ENCODE data around the gene RBM47.
"Not testable (repeated sequence)": the region's sequence is repeated elsewhere in the genome, so short reads cannot be mapped to it uniquely, and the experiment has no call there.

RBM47 gene

DNA sequence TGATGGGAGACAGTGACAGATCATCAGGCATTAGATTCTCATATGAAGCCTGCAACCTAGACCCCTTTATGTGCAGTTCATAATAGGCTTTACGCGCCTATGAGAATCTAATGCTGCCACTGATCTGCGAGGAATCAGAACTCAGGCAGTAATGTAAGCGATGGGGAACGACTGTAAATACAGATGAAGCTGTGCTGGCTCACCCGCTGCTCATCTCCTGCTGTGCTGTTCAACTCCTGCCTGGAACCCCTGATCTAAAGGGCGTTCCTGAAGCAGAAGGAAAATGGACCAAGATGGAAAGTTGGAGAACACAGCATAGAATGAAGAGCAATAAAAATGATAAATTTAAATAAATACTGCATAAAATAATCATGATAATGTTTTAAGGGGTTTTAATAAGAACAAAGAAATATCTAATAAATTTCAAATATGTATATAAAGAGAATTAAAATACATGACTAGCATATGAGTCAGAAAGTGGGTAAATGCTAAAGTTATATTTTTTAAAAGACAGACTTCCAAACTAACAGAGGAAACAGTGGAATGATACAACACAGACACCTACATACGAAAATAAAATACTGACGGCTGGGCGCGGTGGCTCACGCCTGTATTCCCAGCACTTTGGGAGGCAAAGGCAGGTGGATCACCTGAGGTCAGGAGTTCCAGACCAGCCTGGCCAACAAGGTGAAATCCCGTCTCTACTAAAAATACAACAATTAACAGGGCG is 59.2 kb downstream of the RBM47 start:
- in situ Hi-C loops (cut with HindIII; ENCODE audit: low sequenced_read_pairs) = no loop called here

DNA sequence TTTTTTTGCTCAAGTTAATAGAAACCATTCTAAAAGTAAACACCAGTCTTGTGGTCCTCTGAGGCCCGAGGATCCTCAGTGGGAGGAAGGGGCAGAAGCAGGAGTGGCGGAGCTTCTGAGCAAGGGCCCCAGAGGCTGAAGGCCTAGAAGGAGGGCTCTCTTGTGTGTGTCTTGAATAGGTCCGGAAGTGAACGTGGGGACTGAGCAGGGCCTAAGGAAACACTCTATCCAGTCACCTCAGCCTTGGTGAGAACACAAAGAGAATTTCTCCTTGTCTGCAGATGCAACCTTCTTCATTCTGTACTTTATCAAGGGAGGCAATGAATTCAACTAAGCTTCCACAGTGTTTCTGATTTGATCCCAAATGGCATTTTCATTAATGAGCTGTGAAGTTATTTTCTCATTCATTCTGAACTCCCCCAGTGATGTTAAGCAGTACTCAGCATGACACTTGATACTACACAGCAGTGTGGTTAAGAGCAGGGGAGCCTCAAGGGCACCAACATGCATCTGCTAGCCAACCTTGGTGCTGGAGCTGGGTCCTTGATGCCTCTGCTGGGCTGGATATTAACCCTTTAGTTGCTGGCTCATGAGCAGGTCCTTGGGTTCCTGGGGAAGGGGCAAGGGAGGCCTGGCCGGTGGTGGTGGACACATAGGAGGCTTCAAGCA is 64.7 kb downstream of the RBM47 start:
- in situ Hi-C loops (cut with HindIII; ENCODE audit: low sequenced_read_pairs) = no loop called here

DNA sequence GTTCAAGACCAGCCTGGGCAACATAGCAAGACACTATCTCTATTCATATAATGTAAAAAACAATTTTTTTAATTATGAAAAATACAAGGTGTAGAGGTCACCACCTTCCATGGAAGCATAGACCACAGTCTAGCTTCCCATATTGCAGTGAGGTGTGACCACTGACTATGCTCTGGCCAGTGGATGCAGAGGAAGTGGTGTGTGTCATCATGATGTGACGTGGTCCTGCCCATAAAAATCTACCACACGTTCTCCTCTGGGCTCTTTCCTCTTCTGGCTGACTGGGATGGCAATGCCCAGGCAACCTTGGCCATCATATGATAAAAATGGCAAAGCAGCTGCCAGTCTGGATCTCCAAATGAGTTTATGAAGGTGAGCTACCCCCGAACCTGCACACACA is 65.7 kb downstream of the RBM47 start:
- in situ Hi-C loops (cut with HindIII; ENCODE audit: low sequenced_read_pairs) = no loop called here

DNA sequence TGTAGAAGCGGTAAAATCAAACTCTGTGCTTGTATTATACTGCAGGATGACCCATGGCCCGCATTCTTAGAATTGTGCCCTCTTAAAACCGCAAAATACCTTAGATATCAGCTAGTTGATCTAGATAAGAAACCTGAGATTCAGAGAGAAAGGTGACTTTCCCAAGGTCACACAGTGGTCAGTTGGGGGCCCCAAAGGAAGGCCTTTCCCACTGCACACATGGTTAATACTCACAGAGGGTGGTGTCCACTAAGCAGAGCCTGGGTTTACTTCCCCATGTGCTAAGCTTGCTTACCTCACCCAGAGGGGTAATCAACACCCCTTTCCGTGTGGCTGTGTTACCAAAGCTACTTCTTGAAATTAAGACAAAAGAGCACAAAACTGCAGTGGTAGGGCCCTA is 66.3 kb downstream of the RBM47 start:
- in situ Hi-C loops (cut with HindIII; ENCODE audit: low sequenced_read_pairs) = no loop called here

DNA sequence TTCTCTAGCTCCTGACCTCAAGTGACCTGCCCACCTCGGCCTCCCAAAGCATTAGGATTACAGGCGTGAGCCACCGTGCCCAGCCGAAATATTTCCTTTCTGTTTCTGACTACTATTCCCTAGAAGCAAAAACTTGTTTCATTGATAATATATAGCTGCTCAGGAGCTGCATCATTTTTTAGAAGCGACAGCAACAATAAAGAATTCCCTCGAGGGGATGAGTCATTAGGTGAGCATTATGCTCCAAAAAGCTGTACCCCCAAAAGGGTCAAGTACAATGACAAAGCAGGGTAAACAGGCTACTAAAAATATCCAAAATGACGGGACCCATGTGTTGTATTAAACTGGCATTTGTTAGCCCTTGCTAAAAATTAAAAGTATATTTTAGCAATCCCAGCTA is 67.0 kb downstream of the RBM47 start:
- in situ Hi-C loops (cut with HindIII; ENCODE audit: low sequenced_read_pairs) = no loop called here

DNA sequence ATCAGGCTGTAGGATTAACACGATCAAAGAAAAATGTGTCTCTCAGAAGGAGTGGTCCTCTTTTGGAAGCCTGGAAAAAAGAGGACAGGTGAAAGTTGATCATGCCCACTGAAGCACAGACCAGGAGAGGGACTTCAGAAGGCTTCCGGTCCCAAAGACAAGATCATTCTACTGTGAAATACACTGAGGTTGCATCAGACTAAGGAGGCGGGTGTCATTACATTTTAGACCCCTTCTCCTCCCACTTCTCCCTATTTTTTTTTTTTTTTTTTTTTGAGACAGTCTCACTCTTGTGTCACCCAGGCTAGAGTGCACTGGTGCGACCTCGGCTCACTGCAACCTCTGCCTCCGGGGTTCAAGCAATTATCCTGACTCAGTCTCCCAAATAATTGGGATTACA is 67.5 kb downstream of the RBM47 start:
- in situ Hi-C loops (cut with HindIII; ENCODE audit: low sequenced_read_pairs) = no loop called here

DNA sequence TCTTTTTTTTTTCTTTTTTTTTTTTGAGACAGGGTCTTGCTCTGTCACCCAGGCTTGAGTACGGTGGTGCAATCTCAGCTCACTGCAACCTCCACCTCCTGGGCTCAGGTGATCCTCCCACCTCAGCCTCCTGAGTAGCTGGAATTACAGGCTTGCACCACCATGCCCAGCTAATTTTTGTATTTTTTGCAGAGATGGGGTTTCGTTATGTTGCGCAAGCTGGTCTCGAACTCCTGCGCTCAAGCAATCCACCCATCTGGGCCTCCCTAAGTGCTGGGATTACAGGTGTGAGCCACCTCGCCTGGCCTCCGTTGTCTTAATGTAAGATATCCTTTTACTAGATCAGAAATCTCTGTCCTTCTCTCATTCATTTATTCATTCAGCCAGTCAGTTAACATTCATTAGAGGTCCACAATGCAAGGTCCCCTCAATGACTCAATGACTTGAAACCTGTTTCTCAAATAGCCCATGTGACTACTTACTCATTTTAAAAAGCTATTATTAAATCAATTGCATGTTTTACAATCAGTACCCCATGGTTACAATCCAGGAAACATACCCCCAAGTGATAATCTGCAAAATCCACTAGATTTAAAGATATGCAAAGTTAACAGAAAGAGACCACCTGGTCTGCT is 68.0 kb downstream of the RBM47 start:
- in situ Hi-C loops (cut with HindIII; ENCODE audit: low sequenced_read_pairs) = not testable (repeated sequence)

DNA sequence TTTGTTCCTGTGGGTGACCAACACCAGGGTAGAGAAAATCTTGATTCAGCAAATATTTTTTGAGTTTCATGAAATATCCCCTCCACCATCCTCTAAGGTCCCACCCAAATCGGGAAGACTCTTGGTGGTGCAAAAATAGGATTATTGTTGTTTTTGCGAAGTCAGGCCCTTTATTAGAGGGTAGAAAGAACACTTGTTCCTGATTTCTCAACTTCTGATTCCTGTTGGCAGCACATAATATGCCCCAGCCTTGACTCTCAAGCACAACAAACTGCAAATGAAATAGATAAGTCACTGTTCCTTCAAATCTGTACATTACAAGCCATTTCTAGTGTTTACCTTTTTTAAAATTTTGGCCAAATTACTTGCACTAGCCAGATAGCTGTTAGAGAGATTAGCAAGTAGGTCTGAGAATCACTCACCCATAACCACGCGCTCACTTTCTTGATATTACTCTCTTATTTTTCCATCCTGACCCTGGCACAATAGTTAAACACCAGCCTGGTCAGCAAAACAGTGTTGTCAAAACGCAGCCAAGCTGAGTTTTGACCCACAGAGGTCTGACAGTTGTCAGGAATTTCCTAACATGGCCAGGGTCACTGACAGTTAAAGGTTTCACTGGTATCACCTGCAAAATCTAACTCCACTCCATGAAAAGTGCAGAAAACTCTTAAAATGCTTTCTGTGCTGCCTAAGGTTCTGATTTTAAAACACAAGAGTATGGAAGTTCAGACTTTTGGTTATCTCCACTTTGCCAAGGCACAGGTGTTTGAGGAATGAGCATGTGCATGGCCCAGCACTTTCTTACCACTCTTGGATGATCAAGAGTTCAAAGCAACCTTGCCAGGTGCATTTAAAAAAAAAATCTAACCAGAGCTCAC is 69.8 kb downstream of the RBM47 start:
- in situ Hi-C loops (cut with HindIII; ENCODE audit: low sequenced_read_pairs) = no loop called here

DNA sequence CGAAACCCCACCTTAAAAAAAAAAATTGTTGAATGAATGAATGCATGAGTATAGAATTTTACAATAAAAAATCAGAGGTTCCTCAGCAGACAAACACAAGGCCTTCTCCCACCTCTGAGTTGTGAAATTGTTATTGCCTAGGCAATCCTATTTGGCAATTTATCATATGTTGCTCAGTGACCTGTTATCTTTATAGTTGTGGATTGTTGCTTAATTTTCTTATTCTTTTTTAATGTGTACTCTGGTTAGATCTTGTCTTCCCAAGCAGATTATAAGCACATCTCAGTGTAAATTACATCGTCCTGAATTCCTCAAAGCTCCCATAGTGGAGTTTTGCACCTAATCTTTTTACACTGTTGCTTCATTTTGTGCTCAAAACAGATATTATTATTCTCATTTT is 71.9 kb downstream of the RBM47 start:
- in situ Hi-C loops (cut with HindIII; ENCODE audit: low sequenced_read_pairs) = no loop called here

DNA sequence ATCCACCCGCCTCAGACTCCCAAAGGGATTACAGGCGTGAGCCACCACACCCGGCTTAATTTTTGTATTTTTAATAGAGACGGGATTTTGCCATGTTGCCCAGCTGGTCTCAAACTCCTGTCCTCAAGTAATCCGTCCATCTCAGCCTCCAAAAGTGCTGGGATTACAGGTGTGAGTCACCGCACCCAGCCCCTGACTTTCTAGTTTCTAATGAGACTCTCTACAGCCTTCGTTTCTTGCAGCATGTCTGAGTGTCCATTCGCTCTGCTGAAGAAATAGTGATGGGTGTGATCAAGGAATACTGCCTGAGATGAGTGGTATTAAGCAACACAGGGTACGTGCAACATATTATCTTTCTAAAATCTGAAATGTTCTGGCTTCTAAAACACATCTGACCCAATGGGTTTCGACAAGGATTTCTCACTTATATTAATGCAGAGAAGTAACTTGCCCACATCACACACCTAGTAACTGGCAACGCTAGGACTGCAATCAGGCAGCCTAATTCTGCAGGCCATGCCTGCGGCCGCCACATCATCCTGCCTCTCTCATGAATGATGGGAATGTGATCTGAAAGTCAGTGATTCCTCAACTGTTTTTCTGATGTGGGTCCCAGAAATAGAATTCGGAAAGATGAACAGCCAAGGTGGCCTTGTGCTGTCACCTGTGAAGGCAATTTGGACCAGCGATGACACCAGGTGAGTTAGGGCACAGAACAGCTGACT is 74.3 kb downstream of the RBM47 start:
- in situ Hi-C loops (cut with HindIII; ENCODE audit: low sequenced_read_pairs) = no loop called here

DNA sequence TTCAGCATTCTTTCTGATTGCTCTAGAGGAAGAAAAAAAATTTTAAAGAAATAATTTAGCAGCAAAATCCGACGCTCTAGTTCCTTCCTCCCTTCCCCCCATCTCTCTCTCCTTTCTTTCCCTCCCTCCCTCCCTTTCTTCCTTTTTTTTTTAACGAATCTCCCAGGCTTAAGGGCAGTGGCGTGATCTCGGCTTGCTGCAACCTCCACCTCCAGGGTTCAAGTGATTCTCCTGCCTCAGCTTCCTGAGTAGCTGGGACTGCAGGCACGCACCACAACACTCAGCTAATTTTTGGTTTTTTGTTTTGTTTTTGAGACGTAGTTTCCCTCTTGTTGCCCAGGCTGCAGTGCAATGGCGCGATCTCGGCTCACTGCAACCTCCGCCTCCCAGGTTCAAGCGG is 75.0 kb downstream of the RBM47 start:
- in situ Hi-C loops (cut with HindIII; ENCODE audit: low sequenced_read_pairs) = not testable (repeated sequence)

DNA sequence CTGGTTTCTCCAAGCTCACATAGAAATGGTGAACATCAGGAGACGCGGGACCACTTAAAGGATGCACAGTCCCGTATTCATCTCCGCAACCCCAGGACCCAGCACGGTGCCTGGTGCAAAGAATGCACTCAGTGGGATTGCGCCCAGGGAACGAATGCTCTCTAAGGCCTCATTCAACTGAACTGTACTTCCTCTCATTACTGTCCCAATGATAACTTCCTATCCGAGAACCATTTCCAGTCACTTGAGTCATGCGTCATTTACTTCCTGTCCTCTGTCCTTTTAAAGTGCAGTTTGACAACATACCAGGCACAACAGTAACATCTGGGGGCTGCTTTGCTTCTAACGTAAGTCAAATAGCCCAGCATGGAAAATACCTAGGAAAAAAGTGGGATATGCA is 75.7 kb downstream of the RBM47 start:
- in situ Hi-C loops (cut with HindIII; ENCODE audit: low sequenced_read_pairs) = no loop called here

DNA sequence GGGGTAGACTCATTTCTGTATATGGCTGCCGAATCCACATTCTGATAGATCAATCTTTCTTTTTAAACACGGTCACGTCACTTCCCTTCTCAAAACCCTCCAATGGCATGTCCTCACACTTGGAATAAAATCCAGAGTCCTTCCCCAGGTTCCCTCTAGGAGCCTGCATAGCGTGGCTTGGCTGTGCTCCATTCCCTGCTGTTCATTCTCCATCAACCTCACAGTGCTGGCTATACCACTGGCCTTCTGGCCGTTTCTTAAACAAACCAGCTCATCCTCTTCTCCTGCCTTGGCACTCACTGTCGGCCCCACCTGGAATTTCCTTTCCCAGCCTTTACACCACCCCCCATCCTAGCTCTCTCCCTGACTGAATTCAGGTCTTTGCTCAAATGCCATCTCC is 77.1 kb downstream of the RBM47 start:
- in situ Hi-C loops (cut with HindIII; ENCODE audit: low sequenced_read_pairs) = no loop called here

DNA sequence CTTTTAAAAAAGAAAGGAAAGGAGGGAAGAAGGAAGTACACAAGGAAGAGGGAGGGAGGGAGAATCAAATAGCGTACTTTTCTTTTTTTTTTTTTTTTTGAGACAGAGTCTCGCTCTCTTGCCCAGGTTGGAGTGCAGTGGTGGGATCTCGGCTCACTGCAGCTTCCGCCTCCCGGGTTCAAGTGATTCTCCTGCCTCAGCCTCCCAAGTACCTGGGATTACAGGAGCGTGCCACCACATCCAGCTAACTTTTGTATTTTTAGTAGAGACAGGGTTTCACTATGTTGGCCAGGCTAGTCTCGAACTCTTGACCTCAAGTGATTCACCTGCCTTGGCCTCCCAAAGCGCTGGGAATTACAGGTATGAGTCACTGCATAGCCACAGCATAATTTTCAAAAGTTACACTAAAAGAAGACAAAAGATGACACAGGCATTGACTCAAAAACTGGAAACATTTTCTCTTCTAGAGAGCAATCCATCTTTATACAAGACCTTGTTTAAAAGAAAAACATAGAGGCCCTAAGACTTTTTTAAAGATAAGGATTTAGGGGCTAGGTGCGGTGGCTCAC is 78.0 kb downstream of the RBM47 start:
- in situ Hi-C loops (cut with HindIII; ENCODE audit: low sequenced_read_pairs) = not testable (repeated sequence)

DNA sequence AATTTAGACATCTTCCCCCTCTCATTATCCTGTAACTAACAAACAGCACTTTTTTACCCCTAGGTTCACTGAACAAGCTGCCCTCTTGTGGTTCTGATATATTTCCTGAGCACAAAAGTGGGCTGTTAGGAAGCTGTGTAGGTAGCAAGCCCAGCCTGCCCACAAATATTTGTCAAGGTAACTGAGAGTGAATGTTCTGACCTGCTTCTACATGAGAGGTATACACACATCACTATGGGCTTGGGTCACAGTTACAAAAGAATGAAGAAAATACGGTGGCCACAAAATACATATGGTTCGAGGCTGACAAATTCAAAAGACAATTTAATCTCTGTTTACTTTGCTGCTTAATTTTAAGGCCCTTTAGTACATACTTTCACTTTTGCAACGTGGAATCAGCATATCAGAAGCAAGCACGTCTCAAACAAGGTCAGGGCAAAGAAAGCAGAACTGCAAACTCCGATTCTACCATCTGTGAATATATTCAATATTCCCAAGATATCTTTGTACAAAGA is 78.7 kb downstream of the RBM47 start:
- in situ Hi-C loops (cut with HindIII; ENCODE audit: low sequenced_read_pairs) = no loop called here

DNA sequence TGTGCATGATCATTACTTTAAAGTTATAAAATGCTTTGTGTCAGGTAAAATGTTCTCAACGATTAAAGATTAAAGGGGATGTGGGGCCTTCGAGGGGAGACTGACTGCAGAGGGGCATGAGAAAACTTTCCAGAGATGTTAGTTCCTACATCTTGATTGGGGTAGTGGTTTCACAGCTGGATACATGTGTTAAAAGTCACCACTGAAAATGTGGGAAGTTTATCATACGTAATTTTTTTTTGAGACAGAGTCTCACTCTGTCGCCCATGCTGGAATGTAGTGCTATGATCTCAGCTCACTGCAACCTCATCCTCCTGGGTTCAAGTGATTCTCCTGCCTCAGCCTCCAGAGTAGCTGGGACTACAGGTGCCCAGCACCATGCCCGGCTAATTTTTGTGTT is 79.5 kb downstream of the RBM47 start:
- in situ Hi-C loops (cut with HindIII; ENCODE audit: low sequenced_read_pairs) = no loop called here

DNA sequence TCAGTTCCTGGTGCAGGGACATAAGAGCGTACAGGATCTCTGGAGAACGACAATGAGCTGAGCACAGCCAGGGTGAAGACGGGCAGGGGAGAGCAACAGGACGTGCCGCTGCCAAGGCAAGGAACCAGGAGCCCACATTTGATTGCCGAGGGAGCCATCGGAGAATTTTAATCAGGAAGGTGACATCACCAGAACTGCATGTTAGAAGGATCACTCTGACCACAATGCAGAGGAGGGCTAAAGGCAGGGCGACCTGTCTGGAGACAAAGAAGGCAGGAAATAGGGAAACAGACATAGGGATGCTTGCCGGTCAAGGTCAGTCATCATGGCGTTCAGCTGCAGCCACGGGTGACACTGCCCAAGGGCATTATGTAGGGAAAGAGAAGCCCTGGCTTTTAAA is 81.4 kb downstream of the RBM47 start:
- in situ Hi-C loops (cut with HindIII; ENCODE audit: low sequenced_read_pairs) = no loop called here

DNA sequence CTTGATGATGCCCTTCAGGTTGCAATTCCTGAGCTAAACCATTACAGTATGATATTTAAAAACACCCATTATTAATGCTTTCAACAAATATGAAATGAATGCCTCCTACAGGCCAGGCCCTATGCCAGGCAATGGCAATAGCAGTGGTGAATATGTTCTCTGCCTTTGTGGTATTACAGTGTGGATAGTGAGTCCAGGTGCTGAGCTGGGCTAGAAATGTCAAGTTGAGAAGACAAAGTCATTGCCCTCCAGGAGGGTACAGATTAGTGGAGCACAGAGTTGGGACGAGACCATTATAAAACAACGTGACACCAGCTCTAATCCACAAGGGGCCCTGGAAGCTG is 81.9 kb downstream of the RBM47 start:
- in situ Hi-C loops (cut with HindIII; ENCODE audit: low sequenced_read_pairs) = no loop called here

DNA sequence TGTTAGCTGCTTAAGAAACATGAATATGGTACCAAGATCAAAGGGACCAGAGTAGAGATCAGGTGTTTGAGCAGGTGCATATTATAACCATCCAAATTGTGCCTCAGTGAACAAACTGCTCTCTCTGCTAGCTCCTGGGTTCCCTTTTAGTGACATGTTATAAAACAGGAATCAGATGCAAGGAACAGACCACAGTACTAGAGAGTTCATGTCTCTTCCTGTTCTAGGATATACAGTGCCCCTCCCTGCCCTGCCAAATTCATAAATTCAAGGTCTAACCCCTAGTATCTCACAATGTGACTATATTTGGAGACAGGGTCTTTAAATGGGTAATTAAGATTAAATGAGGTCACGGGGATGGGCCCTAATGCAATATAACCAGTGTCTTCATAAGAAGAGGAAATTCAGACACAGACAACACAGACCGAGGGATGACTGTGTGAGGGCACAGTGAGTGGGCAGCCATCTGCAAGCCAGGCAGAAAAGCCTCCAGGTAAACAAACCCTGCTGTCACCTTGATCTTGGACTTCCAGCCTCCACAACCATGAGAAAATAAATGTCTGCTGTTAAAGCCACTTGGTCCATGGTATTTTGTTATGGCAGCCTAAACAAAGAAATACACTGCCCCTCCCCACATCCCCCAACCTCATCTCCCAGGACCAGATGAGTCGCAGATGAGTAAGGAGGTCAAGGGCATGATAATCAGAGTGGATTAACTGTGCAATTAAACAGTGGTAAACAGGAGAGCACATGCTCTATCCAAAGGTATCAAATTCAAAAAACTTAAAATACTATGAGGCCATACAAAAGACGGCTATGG is 82.5 kb downstream of the RBM47 start:
- in situ Hi-C loops (cut with HindIII; ENCODE audit: low sequenced_read_pairs) = no loop called here

All from endothelial cell of hepatic sinusoid (primary cell).